22Rv1 (cell line): ENCODE measurements around the gene ATP10B.

Experiments used
- ZFX ChIP-seq: fragments of 450-650 bp; IDR thresholded peaks from 2 replicates; pipeline ENCODE4 v1.6.1; 2017; ENCODE audit warnings: antibody characterized with exemption, borderline replicate concordance
- TF ChIP-seq, protein P1 (sequence below): fragments of 450-650 bp; IDR thresholded peaks from 2 replicates; pipeline ENCODE4 v1.5.1; 2017; ENCODE audit warnings: mild to moderate bottlenecking

GRCh38 chr5:160674901-160675300 lies 177.1 kb downstream of the ATP10B start:
- TF ChIP-seq, protein P1, sequence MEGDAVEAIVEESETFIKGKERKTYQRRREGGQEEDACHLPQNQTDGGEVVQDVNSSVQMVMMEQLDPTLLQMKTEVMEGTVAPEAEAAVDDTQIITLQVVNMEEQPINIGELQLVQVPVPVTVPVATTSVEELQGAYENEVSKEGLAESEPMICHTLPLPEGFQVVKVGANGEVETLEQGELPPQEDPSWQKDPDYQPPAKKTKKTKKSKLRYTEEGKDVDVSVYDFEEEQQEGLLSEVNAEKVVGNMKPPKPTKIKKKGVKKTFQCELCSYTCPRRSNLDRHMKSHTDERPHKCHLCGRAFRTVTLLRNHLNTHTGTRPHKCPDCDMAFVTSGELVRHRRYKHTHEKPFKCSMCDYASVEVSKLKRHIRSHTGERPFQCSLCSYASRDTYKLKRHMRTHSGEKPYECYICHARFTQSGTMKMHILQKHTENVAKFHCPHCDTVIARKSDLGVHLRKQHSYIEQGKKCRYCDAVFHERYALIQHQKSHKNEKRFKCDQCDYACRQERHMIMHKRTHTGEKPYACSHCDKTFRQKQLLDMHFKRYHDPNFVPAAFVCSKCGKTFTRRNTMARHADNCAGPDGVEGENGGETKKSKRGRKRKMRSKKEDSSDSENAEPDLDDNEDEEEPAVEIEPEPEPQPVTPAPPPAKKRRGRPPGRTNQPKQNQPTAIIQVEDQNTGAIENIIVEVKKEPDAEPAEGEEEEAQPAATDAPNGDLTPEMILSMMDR, result no peak
- no peak for TF ChIP-seq ZFX
